Immature natural killer cell (primary cell): ENCODE measurements around the gene SCYGR5. TPM values are rescaled to one million over a fixed set of nuclear protein-coding genes. Genes with fewer than 3 reads are reported as not detected.

ENCODE experiments used
- DNase-seq, 3 donors: peaks; one replicate each; pipeline ENCODE4 v3.0.0; 2022; ENCODE audit warnings: mixed read lengths in 1 of 3
- H3K27ac Mint-ChIP-seq, 6 donors: one replicate each; pipeline ENCODE4 v1.8.0; 2020; ENCODE audit warnings: mixed read lengths in 6 of 6, mild to moderate bottlenecking in 5 of 6, inconsistent platforms in 4 of 6, moderate library complexity in 3 of 6
- H3K27me3 Mint-ChIP-seq, 3 donors: one replicate each; pipeline ENCODE4 v1.8.0; 2020 to 2021; ENCODE audit warnings: low read depth in 3 of 3, mild to moderate bottlenecking in 3 of 3, mixed read lengths in 3 of 3, moderate library complexity in 3 of 3, inconsistent platforms in 1 of 3
- H3K36me3 Mint-ChIP-seq, 3 donors: one replicate each; pipeline ENCODE4 v1.8.0; 2020; ENCODE audit warnings: mixed read lengths in 3 of 3, inconsistent platforms in 2 of 3, mild to moderate bottlenecking in 2 of 3
- H3K4me1 Mint-ChIP-seq, 2 donors: one replicate each; pipeline ENCODE4 v1.8.0; 2020; ENCODE audit warnings: inconsistent platforms in 2 of 2, mild to moderate bottlenecking in 2 of 2, mixed read lengths in 2 of 2, moderate library complexity in 1 of 2
- H3K4me3 Mint-ChIP-seq, 5 donors: one replicate each; pipeline ENCODE4 v1.8.0; 2020; ENCODE audit warnings: mild to moderate bottlenecking in 5 of 5, mixed read lengths in 5 of 5, inconsistent platforms in 3 of 5, moderate library complexity in 3 of 5
- H3K9me3 Mint-ChIP-seq, 6 donors: one replicate each; pipeline ENCODE4 v1.8.0; 2020; ENCODE audit warnings: mild to moderate bottlenecking in 6 of 6, mixed read lengths in 6 of 6, inconsistent platforms in 4 of 6, moderate library complexity in 3 of 6
- polyA plus RNA-seq, 3 donors: library from polyadenylated mRNA; unstranded; fragments of 300-500 nt; fragmentation: Illumina TruSeq; gene quantifications; one replicate each; pipeline ENCODE4 v1.2.3, GENCODE V29; 2021

Gene SCYGR5
- polyA plus RNA-seq, 3 donors from 2014 or later, result not detected

DNA sequence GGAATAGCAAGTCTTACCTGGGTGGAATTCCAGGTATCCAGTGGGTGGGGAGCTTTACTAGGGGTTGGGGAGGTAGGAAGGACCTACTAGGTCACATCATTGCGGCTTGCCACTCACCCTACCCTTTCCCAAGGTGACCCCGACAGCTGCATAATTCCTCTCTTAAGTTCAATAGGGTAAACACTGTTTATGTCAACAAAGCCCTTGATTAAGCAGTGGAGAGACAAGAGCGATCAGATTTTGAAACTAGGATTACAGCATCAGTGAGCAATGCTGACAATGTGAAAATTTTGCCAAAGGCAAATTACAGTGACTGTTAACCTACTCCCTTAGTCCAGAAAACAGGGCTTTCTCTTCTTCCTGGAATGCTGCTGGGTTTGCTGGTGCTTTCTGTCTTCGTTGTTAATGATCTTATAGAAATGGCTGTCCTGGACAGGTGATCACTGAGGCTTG, 36.7 kb downstream of the SCYGR5 start:
- Mint-ChIP-seq H3K27me3 (peaks cover 2 to 4% (median 3%) of the 10 kb centered on the region in 3 donors), H3K36me3 (no peaks in the 10 kb centered on the region), H3K4me1 (no peaks in the 10 kb centered on the region), H3K27ac (no peak overlapping the region), H3K4me3 (no peak overlapping the region), H3K9me3 (peaks cover 0 to 2% (median 0%) of the 10 kb centered on the region in 6 donors)
- no peak for DNase-seq

DNA sequence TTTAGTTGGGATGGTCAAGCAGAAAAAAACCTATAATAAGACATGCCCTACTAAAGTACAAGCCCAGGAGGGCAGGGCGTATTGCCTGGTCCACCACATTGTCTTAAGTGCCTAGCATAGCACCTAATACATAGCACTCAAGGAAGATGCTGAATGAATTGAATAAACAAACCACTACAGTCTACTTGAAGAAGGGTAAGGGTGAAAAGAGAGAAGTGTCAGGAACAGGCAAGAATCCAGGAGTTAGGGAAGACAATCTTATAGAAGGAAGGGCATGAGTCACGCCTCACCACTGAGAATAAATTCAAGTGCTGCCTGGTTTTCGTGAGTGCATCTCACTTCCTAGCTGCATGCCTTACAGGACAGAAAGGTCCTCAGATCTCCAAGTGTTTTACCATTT, 37.4 kb downstream of the SCYGR5 start:
- Mint-ChIP-seq H3K36me3 (no peaks in the 10 kb centered on the region), H3K9me3 (peaks cover 0 to 2% (median 0%) of the 10 kb centered on the region in 6 donors), H3K4me3 (no peak overlapping the region), H3K27ac (no peak overlapping the region), H3K27me3 (peaks cover 0 to 4% (median 2%) of the 10 kb centered on the region in 3 donors), H3K4me1 (no peaks in the 10 kb centered on the region)
- no peak for DNase-seq

DNA sequence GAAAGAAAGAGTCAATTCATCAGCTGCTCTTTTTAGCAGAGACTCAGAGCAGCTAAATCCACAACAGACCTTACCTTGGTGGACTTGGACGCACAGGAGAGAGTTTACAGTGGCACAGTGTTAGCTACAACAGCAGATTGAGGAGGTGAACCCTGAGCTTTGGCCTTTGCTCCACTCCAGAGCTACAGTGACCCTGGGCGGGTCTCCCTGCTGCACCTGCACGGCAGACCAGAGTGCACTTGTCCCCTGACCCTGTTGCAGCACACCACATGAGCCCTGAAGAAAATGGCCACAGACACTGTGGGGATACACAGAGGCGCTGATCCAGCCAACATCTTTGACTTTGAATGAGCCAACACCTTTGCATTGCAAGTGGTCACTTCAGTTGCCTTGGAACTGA, 40.3 kb downstream of the SCYGR5 start:
- DNase-seq, result no peak
- Mint-ChIP-seq H3K27me3 (peaks cover 0 to 4% (median 4%) of the 10 kb centered on the region in 3 donors), H3K9me3 (peaks cover 0 to 2% (median 0%) of the 10 kb centered on the region in 6 donors), H3K4me3 (no peak overlapping the region), H3K27ac (no peak overlapping the region), H3K4me1 (no peaks in the 10 kb centered on the region), H3K36me3 (no peaks in the 10 kb centered on the region)

- Mint-ChIP-seq H3K27me3 (peaks cover 0 to 4% (median 4%) of the 10 kb centered on the region in 3 donors), H3K27ac (no peak overlapping the region), H3K4me1 (no peaks in the 10 kb centered on the region), H3K4me3 (no peak overlapping the region), H3K36me3 (no peaks in the 10 kb centered on the region), H3K9me3 (peaks cover 0 to 2% (median 0%) of the 10 kb centered on the region in 6 donors)
- DNase-seq, result no peak
Observed at GRCh38 chr2:227707390-227707789, 40.8 kb downstream of the SCYGR5 start.

DNA sequence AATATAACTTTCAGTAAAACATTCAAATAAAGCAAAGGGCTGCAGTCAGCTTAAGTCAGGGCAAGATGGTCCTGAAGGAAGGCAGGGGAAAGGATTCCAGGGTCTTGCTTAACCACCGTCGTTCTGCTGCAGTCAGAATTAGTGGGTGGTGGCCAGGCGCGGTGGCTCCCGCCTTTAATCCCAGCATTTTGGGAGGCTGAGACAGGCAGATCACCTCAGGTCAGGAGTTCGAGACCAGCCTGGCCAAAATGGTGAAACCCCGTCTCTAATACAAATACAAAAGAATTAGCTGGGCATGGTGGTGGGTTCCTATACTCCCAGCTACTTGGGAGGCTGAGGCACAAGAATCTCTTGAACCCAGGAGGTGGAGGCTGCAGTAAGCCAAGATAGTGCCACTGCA, 44.4 kb downstream of the SCYGR5 start:
- Mint-ChIP-seq H3K27ac (no peak overlapping the region), H3K36me3 (no peaks in the 10 kb centered on the region), H3K27me3 (peaks cover 2 to 4% (median 3%) of the 10 kb centered on the region in 3 donors), H3K9me3 (no peaks in the 10 kb centered on the region), H3K4me3 (no peak overlapping the region), H3K4me1 (no peaks in the 10 kb centered on the region)
- DNase-seq, result no peak

- Mint-ChIP-seq H3K4me1 (no peaks in the 10 kb centered on the region), H3K9me3 (no peaks in the 10 kb centered on the region), H3K27ac (no peak overlapping the region), H3K36me3 (no peaks in the 10 kb centered on the region), H3K27me3 (peaks cover 2 to 5% (median 4%) of the 10 kb centered on the region in 3 donors), H3K4me3 (no peak overlapping the region)
- no peak for DNase-seq
Observed at GRCh38 chr2:227713291-227713690, 46.7 kb downstream of the SCYGR5 start.

DNA sequence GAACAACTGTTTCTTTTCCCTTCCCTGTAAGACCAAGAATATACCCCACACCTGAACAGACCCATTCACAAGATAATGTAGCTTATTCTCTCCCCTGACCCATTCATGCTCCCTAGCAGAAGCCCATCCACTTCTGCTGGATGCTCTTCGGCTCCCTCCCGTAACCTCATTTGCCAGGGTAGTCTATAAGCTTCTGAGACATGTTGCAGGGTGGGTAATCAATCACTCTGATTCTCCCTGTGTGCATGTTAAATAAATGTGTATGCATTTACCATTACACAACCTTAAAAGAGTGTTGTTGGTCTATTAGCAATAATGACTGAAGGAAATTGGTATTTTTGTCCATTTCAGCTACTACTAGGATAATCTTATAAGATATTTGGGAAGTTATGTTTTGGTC, 49.9 kb downstream of the SCYGR5 start:
- Mint-ChIP-seq H3K27me3 (peaks cover 2 to 10% (median 4%) of the 10 kb centered on the region in 3 donors), H3K27ac (no peak overlapping the region), H3K4me1 (no peaks in the 10 kb centered on the region), H3K36me3 (no peaks in the 10 kb centered on the region), H3K4me3 (no peak overlapping the region), H3K9me3 (no peaks in the 10 kb centered on the region)
- no peak for DNase-seq

Other genes with a start within 250 kb of the SCYGR5 start
- 10 to 100 TPM; 11.3 to 14.2 (median 12.8) TPM for gene AGFG1, start 194.6 kb upstream of the SCYGR5 start, polyA plus RNA-seq
- gene SCYGR2, start 67.9 kb upstream of the SCYGR5 start, polyA plus RNA-seq, result not detected
- gene SCYGR3, start 52.0 kb upstream of the SCYGR5 start, polyA plus RNA-seq, result not detected
- gene SCYGR4, start 49.3 kb upstream of the SCYGR5 start, polyA plus RNA-seq, result not detected
- gene SLC19A3, start 51.2 kb downstream of the SCYGR5 start, polyA plus RNA-seq, result not detected
- not detected for gene SCYGR6, start 58.0 kb downstream of the SCYGR5 start, polyA plus RNA-seq
- gene SCYGR7, start 61.5 kb downstream of the SCYGR5 start, polyA plus RNA-seq, result not detected
- not detected for gene SCYGR8, start 79.1 kb downstream of the SCYGR5 start, polyA plus RNA-seq
- gene CCL20, start 147.0 kb downstream of the SCYGR5 start, polyA plus RNA-seq, result 1 to 10 TPM in 1 of 3 donors, not detected in 2; 1.1 TPM
- gene DAW1, start 204.8 kb downstream of the SCYGR5 start, polyA plus RNA-seq, result not detected